Measurements from ENCODE around the gene PSMC3IP. TPM values are rescaled to one million over a fixed set of nuclear protein-coding genes. Genes with fewer than 3 reads are reported as not detected.

The PSMC3IP gene
- total and polyA plus RNA-seq, 2 of the 4 experiments (the other 2 are of a cell fraction): 5.6 to 9.8 TPM

DNA sequence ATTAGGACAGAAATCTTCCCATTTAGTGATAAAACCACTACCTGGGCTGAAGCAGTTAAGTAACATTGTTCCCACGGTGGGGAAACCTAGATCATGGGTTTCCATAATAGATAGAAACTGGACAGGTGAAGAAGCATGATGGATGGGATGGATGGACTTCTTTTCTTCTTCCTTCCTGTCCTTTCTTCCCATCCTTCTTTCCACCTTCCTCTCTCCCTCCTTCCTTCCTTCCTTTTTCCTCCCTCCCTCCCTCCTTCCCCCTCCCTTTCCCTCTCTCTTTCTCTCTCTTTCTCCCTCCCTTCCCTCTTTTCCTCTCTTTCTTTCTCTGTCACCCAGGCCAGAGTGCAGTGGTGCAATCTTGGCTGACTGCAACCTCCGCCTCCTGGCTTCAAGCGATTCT, 3.1 kb downstream of the PSMC3IP start:
- peaks cover 5% of the 10 kb centered on the region for H3K4me1 ChIP-seq (ENCODE audit: control insufficient read depth, insufficient read depth, low read length)
- no peak overlapping the region for H2BK15ac ChIP-seq (ENCODE audit: low read depth, low read length)
- H3K4me2 ChIP-seq (ENCODE audit: low read depth, low read length): no peak overlapping the region
- POLR2A ChIA-PET (ENCODE audit: unreplicated experiment): no interaction called here
- no CpG with 5 or more reads among the region's 3 CpGs for WGBS, 2 experiments (ENCODE audit: extremely low coverage in 2 of 2, insufficient read length in 1 of 2)
- H3K56ac ChIP-seq (ENCODE audit: extremely low read depth, insufficient read depth, low read length): no peak overlapping the region
- H4K5ac ChIP-seq (ENCODE audit: low read depth, low read length): no peak overlapping the region
- H2BK120ac ChIP-seq (ENCODE audit: low read depth, low read length): no peak overlapping the region
- DNase-seq (no peak), ATAC-seq (ENCODE audit: low read depth) (no peak)
- TF ChIP-seq BHLHE40 (IDR thresholded peaks at IDR 0.05; ENCODE audit: low read depth, low read length) (no peak), MXI1 (IDR thresholded peaks at IDR 0.05; ENCODE audit: borderline replicate concordance, low read depth, low read length) (no peak), RAD21 (IDR thresholded peaks at IDR 0.05; ENCODE audit: low read length) (no peak), RFX5 (IDR thresholded peaks at IDR 0.05; ENCODE audit: low read depth, low read length) (no peak), MAFK (IDR thresholded peaks at IDR 0.05; ENCODE audit: low read depth, low read length) (no peak), SMC3 (IDR thresholded peaks at IDR 0.05; ENCODE audit: low read depth, low read length) (no peak), POLR2A (IDR thresholded peaks at IDR 0.05; ENCODE audit: low read depth, low read length) (no peak)
- TF ChIP-seq, protein P1, sequence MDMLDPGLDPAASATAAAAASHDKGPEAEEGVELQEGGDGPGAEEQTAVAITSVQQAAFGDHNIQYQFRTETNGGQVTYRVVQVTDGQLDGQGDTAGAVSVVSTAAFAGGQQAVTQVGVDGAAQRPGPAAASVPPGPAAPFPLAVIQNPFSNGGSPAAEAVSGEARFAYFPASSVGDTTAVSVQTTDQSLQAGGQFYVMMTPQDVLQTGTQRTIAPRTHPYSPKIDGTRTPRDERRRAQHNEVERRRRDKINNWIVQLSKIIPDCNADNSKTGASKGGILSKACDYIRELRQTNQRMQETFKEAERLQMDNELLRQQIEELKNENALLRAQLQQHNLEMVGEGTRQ (IDR thresholded peaks at IDR 0.05; ENCODE audit: low read depth, low read length): no peak
- TF ChIP-seq, protein P2, sequence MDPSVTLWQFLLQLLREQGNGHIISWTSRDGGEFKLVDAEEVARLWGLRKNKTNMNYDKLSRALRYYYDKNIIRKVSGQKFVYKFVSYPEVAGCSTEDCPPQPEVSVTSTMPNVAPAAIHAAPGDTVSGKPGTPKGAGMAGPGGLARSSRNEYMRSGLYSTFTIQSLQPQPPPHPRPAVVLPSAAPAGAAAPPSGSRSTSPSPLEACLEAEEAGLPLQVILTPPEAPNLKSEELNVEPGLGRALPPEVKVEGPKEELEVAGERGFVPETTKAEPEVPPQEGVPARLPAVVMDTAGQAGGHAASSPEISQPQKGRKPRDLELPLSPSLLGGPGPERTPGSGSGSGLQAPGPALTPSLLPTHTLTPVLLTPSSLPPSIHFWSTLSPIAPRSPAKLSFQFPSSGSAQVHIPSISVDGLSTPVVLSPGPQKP (IDR thresholded peaks at IDR 0.05; ENCODE audit: borderline replicate concordance, low read depth, low read length): no peak
- H2AK5ac ChIP-seq (ENCODE audit: low read depth, low read length): no peak overlapping the region
- in situ Hi-C loops (cut with MboI; ENCODE audit: low sequenced_read_pairs): no loop called here
- intact Hi-C loops (cut with micrococcal nuclease): no loop called here
- peaks cover 38 to 77% of the 10 kb centered on the region in 2 experiments; a peak in 3 of 4 replicates for H3K79me1 ChIP-seq (ENCODE audit: low read depth in 1 of 2, low read length in 2 of 2)
- no TSS peak for BruUV-seq (replicated peaks)
- no peak overlapping the region for H3K18ac ChIP-seq (ENCODE audit: low read depth, low read length)
- H2AK9ac ChIP-seq (replicated peaks; ENCODE audit: low read depth, low read length, poor library complexity): no peak overlapping the region
- CTCF ChIA-PET: no interaction called here
- H3K36me3 ChIP-seq (ENCODE audit: control insufficient read depth, insufficient read depth, low read length): peaks cover 40% of the 10 kb centered on the region
- no peaks in the 10 kb centered on the region for H3K27me3 ChIP-seq (ENCODE audit: control insufficient read depth, insufficient read depth, low read length)
- no peaks in the 10 kb centered on the region for H3K9me1 ChIP-seq (ENCODE audit: insufficient read depth, low read length)
- dilution Hi-C loops (cut with HindIII; ENCODE audit: low sequenced_read_pairs, unreplicated experiment): no loop called here
- H3K9ac ChIP-seq (ENCODE audit: low read depth, low read length): no peak overlapping the region
- no peak overlapping the region for H3K14ac ChIP-seq (replicated peaks; ENCODE audit: low read depth, low read length)
- no peak overlapping the region for H4K8ac ChIP-seq (ENCODE audit: low read depth in 2 of 2, low read length in 2 of 2)
- H4K20me1 ChIP-seq (ENCODE audit: insufficient read depth, low read length): peaks cover 8% of the 10 kb centered on the region; the same call in 1 of the 2 replicates
- no peak overlapping the region for H3K27ac ChIP-seq (ENCODE audit: insufficient read depth, low read length)
- H2BK20ac ChIP-seq (ENCODE audit: low read depth, low read length): no peak overlapping the region
- H4K91ac ChIP-seq (ENCODE audit: insufficient read depth, low read depth, low read length): no peak overlapping the region
- H3K9me3 ChIP-seq (ENCODE audit: control insufficient read depth, insufficient read depth, low read length): no peaks in the 10 kb centered on the region
- H2AFZ ChIP-seq (replicated peaks; ENCODE audit: low read length, poor library complexity): no peak overlapping the region
- no peak overlapping the region for H3K4ac ChIP-seq (ENCODE audit: low read depth, low read length)
- H3K23ac ChIP-seq (ENCODE audit: low read depth, low read length): no peak overlapping the region
- H3K4me3 ChIP-seq (ENCODE audit: insufficient read depth, low read depth, low read length): no peak overlapping the region
- H2BK5ac ChIP-seq (ENCODE audit: low read depth, low read length, poor library complexity, severe bottlenecking): no peak overlapping the region
